Coronary artery (tissue), 2 donors: ENCODE data around the gene NAA20.

Experiments
- DNase-seq: peaks from one replicate; pipeline ENCODE4 v3.0.0-alpha.2; 2017; ENCODE audit warnings: low spot score
- H3K27ac ChIP-seq, 2 donors: fragments of 200-600 bp; sonication (generic); one replicate each; pipeline ENCODE4 v1.5.1; 2016 to 2019
- H3K4me3 ChIP-seq: fragments of 200-600 bp; sonication (generic); 2 replicates; pipeline ENCODE4 v1.5.1; 2016; ENCODE audit warnings: mild to moderate bottlenecking, moderate library complexity
- TF ChIP-seq, protein P1 (sequence below): fragments of 200-600 bp; sonication (generic); IDR thresholded peaks from one replicate; pipeline ENCODE4 v1.5.1; 2019; ENCODE audit warnings: antibody characterized with exemption

Gene NAA20

DNA sequence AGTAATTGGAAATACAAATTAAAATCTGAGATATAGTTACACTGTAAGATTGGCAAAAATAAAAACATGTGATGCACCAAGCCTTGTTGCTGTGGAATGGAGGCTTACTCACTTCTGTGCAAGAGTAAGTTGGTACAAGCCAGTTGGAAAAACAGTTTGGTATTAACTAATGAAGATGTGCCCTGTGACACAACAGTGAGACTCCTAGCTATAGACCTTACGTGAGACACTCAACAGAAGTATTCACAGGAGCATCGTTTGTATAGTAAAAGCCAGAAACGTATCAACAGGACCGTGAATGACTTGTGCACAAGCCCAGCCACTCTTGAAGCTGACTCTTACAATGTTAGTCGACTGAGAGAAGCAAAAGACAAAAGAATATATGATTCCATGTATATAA is 14.6 kb downstream of the NAA20 start:
- Histone ChIP-seq H3K4me3 (no peak overlapping the region), H3K27ac (no peak overlapping the region)
- TF ChIP-seq, protein P1, sequence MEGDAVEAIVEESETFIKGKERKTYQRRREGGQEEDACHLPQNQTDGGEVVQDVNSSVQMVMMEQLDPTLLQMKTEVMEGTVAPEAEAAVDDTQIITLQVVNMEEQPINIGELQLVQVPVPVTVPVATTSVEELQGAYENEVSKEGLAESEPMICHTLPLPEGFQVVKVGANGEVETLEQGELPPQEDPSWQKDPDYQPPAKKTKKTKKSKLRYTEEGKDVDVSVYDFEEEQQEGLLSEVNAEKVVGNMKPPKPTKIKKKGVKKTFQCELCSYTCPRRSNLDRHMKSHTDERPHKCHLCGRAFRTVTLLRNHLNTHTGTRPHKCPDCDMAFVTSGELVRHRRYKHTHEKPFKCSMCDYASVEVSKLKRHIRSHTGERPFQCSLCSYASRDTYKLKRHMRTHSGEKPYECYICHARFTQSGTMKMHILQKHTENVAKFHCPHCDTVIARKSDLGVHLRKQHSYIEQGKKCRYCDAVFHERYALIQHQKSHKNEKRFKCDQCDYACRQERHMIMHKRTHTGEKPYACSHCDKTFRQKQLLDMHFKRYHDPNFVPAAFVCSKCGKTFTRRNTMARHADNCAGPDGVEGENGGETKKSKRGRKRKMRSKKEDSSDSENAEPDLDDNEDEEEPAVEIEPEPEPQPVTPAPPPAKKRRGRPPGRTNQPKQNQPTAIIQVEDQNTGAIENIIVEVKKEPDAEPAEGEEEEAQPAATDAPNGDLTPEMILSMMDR, result no peak
- no peak for DNase-seq

DNA sequence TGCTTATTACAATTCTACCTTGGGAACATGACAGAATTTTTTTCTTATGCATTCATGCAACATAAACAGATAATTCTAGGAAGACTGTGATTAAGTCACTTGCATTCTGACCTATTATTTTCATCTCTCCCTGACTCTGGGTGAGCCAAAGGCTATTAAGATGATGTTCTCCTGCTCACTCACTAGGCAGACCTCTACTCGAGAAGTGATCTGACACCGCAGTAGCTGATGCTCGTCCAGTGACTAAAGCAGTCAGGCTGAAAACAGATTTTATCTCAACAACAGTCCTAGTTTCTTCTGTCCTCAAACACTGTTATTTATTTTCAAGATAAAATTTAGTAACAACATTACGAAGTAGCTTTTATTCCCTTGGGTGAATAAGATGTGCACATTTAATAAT is 17.3 kb downstream of the NAA20 start:
- no peak overlapping the region for H3K27ac ChIP-seq
- no peak for DNase-seq
- no peak overlapping the region for H3K4me3 ChIP-seq
- TF ChIP-seq, protein P1, result no peak

DNA sequence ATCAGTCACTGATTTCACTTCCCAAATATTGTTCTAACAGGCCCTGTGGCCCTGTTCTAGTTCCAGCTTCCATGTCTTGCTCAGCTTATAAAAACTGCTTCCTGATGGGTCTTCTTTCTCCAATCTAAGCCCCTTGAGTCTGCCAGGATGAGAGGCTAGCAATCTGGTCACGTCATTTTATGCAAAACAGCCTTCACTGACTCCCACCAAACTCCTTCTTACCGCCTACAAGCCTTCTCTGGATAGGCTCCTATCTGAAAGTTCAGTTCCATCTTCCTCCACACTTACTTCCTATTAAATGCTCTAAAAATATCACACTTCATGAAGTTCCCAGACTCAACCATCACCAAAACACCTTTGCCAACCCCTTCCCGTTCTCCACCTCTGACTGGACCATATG is 19.6 kb downstream of the NAA20 start:
- no peak overlapping the region for H3K27ac ChIP-seq
- TF ChIP-seq, protein P1, result no peak

DNA sequence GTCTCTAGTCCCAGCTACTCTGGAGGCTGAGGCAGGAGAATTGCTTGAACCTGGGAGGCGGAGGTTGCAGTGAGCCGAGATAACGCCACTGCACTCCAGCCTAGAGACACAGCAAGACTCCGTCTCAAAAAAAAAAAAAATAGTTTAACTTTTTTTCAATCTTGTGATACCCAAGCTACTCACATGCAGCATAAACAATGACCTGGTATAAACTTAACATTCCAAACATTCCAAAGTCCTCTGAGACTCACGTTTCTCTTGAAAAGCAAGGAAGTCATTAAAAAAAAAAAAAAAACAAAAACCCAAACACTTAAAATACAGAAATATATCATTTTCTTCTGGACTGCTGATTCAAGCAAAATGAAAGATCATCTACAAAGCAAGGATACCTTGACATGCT is 20.8 kb downstream of the NAA20 start:
- TF ChIP-seq, protein P1, result no peak
- H3K27ac ChIP-seq, result no peak overlapping the region
- no peak for DNase-seq
- H3K4me3 ChIP-seq, result no peak overlapping the region

More for the DNA sequence above, 19.6 kb downstream of the NAA20 start:
- no peak overlapping the region for H3K4me3 ChIP-seq
- DNase-seq, result no peak

DNA sequence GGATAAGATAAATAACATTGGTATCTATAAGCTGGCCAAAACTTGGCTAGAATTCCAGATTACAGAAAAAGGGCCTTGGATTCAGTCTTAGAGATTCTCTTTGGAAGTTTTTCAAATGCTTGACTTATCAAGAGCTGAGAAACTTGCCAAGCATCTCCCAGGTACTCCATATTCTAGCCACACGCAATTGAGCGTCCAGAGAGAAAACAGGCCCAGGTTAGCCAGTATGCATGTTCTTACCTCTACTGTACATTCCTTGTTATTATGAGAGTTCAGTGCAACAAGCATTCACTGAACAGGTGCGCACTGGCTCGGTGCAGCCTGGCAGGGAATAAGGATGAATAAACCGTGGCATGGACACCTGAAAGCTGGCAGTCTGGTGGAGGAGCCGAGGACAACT is 21.4 kb downstream of the NAA20 start:
- DNase-seq, result no peak
- TF ChIP-seq, protein P1, result no peak
- no peak overlapping the region for H3K27ac ChIP-seq
- no peak overlapping the region for H3K4me3 ChIP-seq

DNA sequence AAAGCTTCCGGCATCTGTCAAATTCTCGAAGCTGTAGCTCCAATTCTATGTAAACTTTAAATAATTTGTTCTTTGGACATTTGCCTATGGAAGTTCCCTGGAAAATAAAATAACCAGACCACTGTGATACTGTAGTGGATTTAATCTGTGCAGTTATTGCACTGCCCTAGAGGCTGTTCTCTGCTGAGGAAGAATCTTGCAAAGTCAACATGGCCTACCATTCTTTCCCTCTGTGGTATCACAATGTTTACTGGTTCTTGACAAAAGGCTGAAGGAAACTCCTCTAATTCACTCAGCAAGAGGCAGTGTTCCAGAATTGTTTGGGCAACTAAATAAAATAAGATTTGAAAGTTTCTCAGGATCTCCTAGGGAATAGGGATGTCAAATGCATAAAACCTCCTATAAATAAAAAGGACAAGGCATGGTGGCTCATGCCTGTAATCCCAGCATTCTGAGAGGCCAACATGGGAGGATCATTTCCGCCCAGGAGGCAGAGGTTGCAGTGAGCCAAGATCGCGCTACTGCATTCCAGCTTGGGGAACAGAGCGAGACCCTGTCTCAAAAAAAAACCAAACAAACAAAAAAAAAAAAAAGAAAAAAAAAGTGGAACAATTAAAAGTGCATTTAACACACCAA is 22.7 kb downstream of the NAA20 start:
- Histone ChIP-seq H3K27ac (no peak overlapping the region), H3K4me3 (no peak overlapping the region)
- TF ChIP-seq, protein P1, result no peak
- DNase-seq, result no peak

DNA sequence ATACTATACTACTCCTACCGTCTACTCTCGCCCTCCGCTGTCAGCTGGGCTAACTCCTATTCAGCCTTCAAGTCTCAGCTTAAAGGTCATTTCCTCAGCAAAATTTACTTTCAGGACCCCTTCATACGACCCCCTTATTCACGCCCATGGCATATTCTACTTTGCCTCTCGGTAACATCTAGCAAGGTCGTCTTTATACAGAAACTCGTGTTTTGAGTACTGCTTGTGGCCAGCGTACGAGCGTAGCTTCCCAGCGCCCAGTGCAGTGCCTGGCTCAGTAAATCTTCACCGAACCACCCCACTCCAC is 34.6 kb downstream of the NAA20 start:
- TF ChIP-seq, protein P1, result no peak
- H3K27ac ChIP-seq, result peak overlapping the region; percentile 67 to 85
- H3K4me3 ChIP-seq, result peak overlapping the region; percentile 86
- no peak for DNase-seq
